Measurements from ENCODE around the gene UBE2I.
A peak's percentile ranks its signal among the peaks of the same experiment; 100 is the strongest.

Gene UBE2I

DNA sequence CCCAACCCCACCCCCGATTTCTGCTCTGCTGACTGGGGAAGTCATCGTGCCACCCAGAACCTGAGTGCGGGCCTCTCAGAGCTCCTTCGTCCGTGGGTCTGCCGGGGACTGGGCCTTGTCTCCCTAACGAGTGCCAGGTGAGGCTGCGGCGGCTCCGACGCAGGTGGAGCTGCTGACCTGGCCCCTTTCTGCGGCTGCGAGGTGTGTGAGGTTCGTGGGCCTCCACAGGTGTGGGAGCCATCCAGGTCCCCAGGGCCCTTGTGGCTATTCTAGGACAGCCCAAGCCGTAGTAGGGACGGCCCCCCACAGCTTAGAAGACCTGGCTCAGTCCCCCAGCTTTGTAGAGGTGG lies 3.0 kb downstream of the UBE2I start:
- H3K4me1 Mint-ChIP-seq: peaks cover 42% of the 10 kb centered on the region
- DNase-seq: no peak
- H3K9me3 Mint-ChIP-seq: no peaks in the 10 kb centered on the region
- no peaks in the 10 kb centered on the region for H3K27me3 Mint-ChIP-seq
- H3K4me3 Mint-ChIP-seq: peak overlapping the region; percentile 35 to 98
- no peak for ATAC-seq
- H3K27ac Mint-ChIP-seq: peak overlapping the region in 1 of 2 donors; percentile 27

DNA sequence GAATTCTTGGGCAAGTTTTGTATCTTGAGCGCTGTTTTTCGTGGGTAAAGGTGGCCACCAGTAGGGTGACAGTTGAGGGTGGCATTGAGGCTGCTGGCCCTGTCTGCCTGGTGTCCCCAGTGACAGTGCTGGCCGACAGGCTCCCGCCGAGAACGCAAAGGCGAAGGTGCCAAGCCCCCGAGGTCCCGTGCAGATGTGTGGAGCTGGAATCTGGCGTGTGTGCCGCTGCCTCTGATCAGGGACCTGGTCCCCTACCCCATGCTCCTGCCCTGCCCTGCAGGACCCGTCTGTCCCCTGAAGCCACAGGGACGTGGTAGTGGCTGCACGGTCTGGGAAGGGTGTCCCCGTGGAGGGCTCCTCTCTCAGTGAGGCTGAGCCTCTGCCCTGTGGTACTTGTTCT lies 3.5 kb downstream of the UBE2I start:
- peaks cover 42% of the 10 kb centered on the region for H3K4me1 Mint-ChIP-seq
- DNase-seq (no peak), ATAC-seq (no peak)
- H3K9me3 Mint-ChIP-seq: no peaks in the 10 kb centered on the region
- H3K4me3 Mint-ChIP-seq: peak overlapping the region in 1 of 2 donors; percentile 35
- H3K27me3 Mint-ChIP-seq: no peaks in the 10 kb centered on the region
- no peak overlapping the region for H3K27ac Mint-ChIP-seq

DNA sequence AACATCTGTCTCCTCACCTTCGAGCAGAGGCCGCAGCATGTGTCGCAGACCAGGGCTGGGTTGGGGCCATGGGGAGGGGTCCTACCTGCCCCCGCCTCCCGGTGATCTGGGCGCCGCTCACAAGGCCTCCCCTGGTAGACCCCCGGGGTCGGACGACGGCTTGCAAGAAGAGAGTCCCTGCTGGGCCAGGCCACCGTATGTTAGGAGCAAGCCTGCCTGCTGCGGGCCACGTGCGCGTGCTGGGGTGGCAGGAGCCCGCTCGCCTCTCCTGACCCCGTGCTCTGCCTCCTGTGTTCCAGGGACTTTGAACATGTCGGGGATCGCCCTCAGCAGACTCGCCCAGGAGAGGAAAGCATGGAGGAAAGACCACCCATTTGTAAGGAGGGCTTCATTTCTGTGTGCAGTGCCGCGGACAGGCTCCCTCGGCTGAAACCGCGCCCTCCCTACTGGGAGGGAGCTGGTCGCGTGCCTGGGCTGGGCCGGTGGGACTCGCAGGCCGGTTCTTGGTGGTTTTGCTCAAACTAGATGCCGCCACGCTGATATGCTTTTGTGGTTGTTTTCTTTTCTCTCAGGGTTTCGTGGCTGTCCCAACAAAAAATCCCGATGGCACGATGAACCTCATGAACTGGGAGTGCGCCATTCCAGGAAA lies 4.4 kb downstream of the UBE2I start:
- Mint-ChIP-seq H3K4me3 (no peak overlapping the region), H3K9me3 (no peaks in the 10 kb centered on the region), H3K27ac (no peak overlapping the region), H3K4me1 (peaks cover 47% of the 10 kb centered on the region), H3K27me3 (no peaks in the 10 kb centered on the region)
- no peak for DNase-seq
- no peak for ATAC-seq

DNA sequence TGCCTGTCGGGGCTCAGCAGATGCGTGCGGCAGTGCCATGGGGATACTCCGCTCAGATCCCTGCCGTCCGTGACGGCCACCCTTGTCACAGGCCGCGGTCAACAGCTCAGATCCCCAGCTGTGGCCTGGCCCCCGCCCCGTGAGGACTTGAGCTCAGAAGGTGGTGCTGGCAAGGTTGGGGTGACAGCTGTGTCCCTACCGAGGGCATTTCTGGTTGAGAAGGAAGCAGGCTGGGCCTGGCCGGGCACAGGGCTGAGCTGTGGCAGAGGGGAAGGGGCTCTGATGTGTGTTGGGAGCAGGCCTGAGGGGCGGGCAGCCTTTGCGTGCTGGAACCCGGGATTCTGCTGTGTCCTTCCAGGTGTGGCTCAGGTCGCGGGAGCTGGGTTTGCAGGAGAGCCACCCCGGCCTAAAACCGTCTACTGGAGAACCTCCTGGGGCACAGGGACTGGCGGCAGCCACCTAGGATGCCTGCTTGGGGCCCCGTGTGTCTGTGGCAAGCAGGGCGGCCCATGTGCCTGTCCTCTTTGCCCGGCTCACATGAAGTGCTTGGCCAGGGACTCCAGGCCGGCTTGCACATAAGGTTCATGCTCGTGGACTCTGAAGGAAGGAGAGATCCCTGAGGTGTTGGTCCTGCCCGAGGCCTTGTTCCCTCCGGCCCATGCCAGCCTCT lies 5.1 kb downstream of the UBE2I start:
- peak overlapping the region in 1 of 2 donors; percentile 71 for H3K27ac Mint-ChIP-seq
- DNase-seq (no peak), ATAC-seq (no peak)
- H3K9me3 Mint-ChIP-seq: no peaks in the 10 kb centered on the region
- no peaks in the 10 kb centered on the region for H3K27me3 Mint-ChIP-seq
- H3K4me3 Mint-ChIP-seq: no peak overlapping the region
- peaks cover 52% of the 10 kb centered on the region for H3K4me1 Mint-ChIP-seq

GRCh38 chr16:1315081-1316032 lies 5.9 kb downstream of the UBE2I start:
- peaks cover 47% of the 10 kb centered on the region for H3K4me1 Mint-ChIP-seq
- ATAC-seq: no peak
- H3K4me3 Mint-ChIP-seq: no peak overlapping the region
- no peaks in the 10 kb centered on the region for H3K9me3 Mint-ChIP-seq
- H3K27me3 Mint-ChIP-seq: no peaks in the 10 kb centered on the region
- peak overlapping the region in 1 of 2 donors; percentile 80 for H3K27ac Mint-ChIP-seq
- no peak for DNase-seq

GRCh38 chr16:1316033-1316405 lies 6.6 kb downstream of the UBE2I start:
- ATAC-seq: no peak
- Mint-ChIP-seq H3K27ac (peak overlapping the region in 1 of 2 donors; percentile 80), H3K4me1 (peaks cover 40% of the 10 kb centered on the region), H3K27me3 (no peaks in the 10 kb centered on the region), H3K9me3 (no peaks in the 10 kb centered on the region), H3K4me3 (no peak overlapping the region)
- no peak for DNase-seq

DNA sequence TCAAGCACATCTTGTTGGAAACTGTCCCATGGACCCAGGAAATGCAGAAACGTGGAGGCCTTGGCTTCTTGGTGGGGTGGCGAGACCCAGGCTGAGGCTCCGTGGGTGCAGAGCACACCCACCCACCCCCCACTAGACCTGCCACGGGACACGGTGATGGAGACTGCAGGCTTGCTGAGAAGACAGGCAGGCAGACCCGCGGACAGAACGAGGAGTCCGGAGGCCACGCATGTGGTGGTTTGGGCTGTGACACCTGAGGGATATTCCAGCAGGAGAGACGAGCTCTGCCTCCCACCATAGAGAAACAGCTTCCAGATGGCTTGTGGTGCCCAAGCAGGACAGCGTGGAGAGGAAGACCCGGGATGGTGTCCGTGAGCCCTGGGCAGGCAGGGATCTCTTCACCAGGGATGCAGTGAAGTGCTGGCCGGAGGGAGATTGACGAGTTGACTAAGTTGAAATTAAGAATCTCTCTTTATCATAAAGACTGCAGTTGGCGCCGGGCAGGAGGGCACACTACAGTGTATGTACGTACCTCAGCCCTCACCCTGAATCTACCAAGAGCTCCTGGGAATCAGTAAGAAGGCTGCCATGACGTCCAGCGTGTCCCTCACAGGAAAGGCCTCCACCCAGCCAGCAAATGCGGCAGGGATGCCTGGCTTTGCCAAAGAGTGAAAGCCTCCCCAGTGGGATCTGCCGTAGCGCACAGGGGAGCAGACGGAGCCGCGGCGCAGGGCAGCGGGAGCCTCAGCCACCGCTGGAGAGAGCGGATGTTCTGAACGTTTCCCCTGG lies 8.2 kb downstream of the UBE2I start:
- H3K4me3 Mint-ChIP-seq: no peak overlapping the region
- no peak overlapping the region for H3K27ac Mint-ChIP-seq
- DNase-seq: no peak
- ATAC-seq: no peak
- H3K9me3 Mint-ChIP-seq: no peaks in the 10 kb centered on the region
- peaks cover 23% of the 10 kb centered on the region for H3K4me1 Mint-ChIP-seq
- no peaks in the 10 kb centered on the region for H3K27me3 Mint-ChIP-seq

DNA sequence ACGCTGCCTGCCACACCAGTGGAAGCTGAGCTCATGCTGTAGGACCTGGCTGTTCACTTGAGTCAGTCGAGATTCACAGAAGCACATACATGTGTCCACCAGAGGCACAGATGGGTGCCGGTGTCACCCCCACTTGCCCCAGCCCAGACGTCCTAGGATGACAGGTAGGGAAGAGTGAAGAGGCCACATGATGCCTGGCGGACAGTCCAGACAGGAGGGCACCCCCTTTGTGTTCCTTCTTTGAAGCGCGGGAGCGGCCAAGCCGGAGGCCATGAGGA lies 8.8 kb downstream of the UBE2I start:
- Mint-ChIP-seq H3K9me3 (no peaks in the 10 kb centered on the region), H3K27ac (peak overlapping the region in 1 of 2 donors; percentile 44), H3K27me3 (no peaks in the 10 kb centered on the region)

GRCh38 chr16:1319041-1319440 lies 9.6 kb downstream of the UBE2I start:
- no peak for DNase-seq
- Mint-ChIP-seq H3K27me3 (no peaks in the 10 kb centered on the region), H3K4me1 (peaks cover 15% of the 10 kb centered on the region), H3K4me3 (no peak overlapping the region), H3K27ac (no peak overlapping the region), H3K9me3 (no peaks in the 10 kb centered on the region)
- ATAC-seq: no peak

More for the DNA sequence above, 8.8 kb downstream of the UBE2I start:
- DNase-seq (no peak), ATAC-seq (no peak)
- peaks cover 18% of the 10 kb centered on the region for H3K4me1 Mint-ChIP-seq
- H3K4me3 Mint-ChIP-seq: no peak overlapping the region

GRCh38 chr16:1320097-1320496 lies 10.7 kb downstream of the UBE2I start:
- no peaks in the 10 kb centered on the region for H3K27me3 Mint-ChIP-seq
- no peak for DNase-seq
- ATAC-seq: no peak
- no peaks in the 10 kb centered on the region for H3K9me3 Mint-ChIP-seq
- peaks cover 10% of the 10 kb centered on the region for H3K4me1 Mint-ChIP-seq
- no peak overlapping the region for H3K4me3 Mint-ChIP-seq
- no peak overlapping the region for H3K27ac Mint-ChIP-seq

DNA sequence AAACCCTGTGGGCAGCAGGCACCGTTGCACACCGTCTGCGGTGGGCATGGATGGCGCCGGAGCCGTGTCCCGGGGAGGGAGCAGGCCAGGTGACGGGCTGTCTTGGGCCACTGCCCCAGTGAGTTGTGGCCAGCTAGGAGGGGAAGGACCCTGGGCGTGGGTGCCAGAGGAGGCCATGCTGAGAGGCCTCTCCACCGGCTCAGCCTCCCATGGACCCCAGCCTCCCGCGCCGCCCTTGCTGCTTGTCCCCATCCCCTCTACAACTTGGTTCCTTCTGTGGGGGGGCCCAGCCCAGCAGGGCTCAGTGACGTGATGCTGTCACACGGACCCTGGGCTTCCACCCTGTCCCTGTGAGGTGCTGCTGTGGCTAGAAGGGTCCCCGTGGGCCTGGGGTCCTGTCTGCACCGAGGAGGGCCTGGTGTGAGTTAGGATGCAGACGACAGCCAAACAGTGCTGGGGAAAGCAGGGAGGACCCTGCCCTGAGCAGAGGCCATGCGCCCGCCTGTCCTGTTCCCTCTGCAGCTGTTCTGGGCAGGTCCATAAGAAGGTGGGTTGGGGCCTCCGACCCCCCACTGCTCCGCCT lies 11.3 kb downstream of the UBE2I start:
- DNase-seq (no peak), ATAC-seq (peak; percentile 22)
- Mint-ChIP-seq H3K4me3 (no peak overlapping the region), H3K27ac (no peak overlapping the region), H3K4me1 (peaks cover 10% of the 10 kb centered on the region), H3K27me3 (no peaks in the 10 kb centered on the region), H3K9me3 (no peaks in the 10 kb centered on the region)

DNA sequence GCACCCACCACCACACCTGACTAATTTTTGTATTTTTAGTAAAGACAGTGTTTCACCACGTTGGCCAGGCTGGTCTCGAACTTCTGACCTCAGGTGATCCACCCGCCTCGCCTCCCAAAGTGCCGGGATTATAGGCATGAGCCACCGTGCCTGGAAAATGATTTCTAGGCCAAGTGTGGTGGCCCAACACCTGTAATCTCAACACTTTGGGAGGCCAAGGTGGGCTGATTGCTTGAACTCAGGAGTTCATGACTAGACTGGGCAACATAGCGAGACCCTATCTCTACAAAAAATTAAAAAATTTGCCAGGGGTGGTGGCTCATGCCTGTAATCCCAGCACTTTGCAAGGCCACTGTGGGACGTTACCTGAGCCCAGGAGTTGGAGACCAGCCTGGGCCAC lies 13.0 kb downstream of the UBE2I start:
- ATAC-seq (no peak), DNase-seq (no peak)
- Mint-ChIP-seq H3K9me3 (no peaks in the 10 kb centered on the region), H3K27ac (peak overlapping the region in 1 of 2 donors; percentile 48), H3K4me1 (peaks cover 10% of the 10 kb centered on the region), H3K27me3 (no peaks in the 10 kb centered on the region), H3K4me3 (no peak overlapping the region)

GRCh38 chr16:1323296-1324239 lies 14.1 kb downstream of the UBE2I start:
- Mint-ChIP-seq H3K27me3 (no peaks in the 10 kb centered on the region), H3K9me3 (no peaks in the 10 kb centered on the region), H3K4me3 (no peak overlapping the region), H3K4me1 (peaks cover 4% of the 10 kb centered on the region), H3K27ac (peak overlapping the region in 1 of 2 donors; percentile 81)
- DNase-seq (no peak), ATAC-seq (no peak)

DNA sequence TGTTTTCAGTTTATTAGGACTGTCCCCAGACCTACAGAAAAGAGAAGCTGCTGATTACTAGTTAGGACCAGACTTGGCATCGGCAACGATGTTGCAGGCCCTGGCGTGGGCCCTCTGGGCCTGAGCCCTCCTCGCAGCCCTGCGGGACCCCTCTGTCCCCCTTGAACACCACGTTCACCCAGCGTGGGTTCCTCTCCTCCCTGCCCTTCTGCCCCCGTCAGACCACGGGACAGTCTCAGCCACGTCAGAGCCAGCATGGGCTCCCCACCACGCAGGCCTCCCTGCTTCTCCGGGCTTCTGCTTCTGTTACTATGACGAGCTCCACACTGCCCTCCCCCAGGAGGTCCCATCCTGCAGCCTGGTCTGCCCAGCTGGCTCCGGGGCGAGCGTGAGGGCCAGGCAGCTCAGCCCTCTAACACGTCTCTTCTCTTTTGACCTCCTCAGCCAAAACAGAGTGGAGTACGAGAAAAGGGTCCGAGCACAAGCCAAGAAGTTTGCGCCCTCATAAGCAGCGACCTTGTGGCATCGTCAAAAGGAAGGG lies 14.9 kb downstream of the UBE2I start:
- ATAC-seq (no peak), DNase-seq (no peak)
- no peaks in the 10 kb centered on the region for H3K27me3 Mint-ChIP-seq
- peak overlapping the region in 1 of 2 donors; percentile 87 for H3K27ac Mint-ChIP-seq
- no peak overlapping the region for H3K4me3 Mint-ChIP-seq
- no peaks in the 10 kb centered on the region for H3K9me3 Mint-ChIP-seq
- H3K4me1 Mint-ChIP-seq: peaks cover 1% of the 10 kb centered on the region

Measured in stimulated activated naive CD8-positive, alpha-beta T cell treated with anti-CD3 and anti-CD28 coated beads, Interleukin-15, amount 100 ng/mL, for 72 hours (primary cell).